Activated CD8-positive, alpha-beta memory T cell treated with anti-CD3 and anti-CD28 coated beads, Interleukin-2, amount 10 ng/mL, durations not matched to agents 7 days and 5 days (primary cell): ENCODE measurements around the gene TSC22D4. TPM values are rescaled to one million over a fixed set of nuclear protein-coding genes. Genes with fewer than 3 reads are reported as not detected.
"Not testable (repeated sequence)": the region's sequence is repeated elsewhere in the genome, so short reads cannot be mapped to it uniquely, and the experiment has no call there.

Source experiments
- ATAC-seq: fragments of 150-1000 bp; cut with Tn5 transposase; one replicate; pipeline ENCODE4 v1.10.0; 2021; ENCODE audit warnings: moderate library complexity
- CTCF ChIA-PET: fragments of 350-600 bp; sonication (Branson Sonifier 250); formaldehyde crosslinking; loops from one replicate; lab custom pipeline; 2021; ENCODE audit warnings: antibody characterized with exemption; lab: Charles Lee
- DNase-seq: peaks from one replicate; pipeline ENCODE4 v3.0.0-alpha.2; 2020
- H3K27ac Mint-ChIP-seq: one replicate; pipeline ENCODE4 v1.8.0; 2021; ENCODE audit warnings: mild to moderate bottlenecking, mixed read lengths
- H3K27me3 Mint-ChIP-seq: one replicate; pipeline ENCODE4 v1.8.0; 2021; ENCODE audit warnings: mixed read lengths
- H3K36me3 Mint-ChIP-seq: one replicate; pipeline ENCODE4 v1.8.0; 2021; ENCODE audit warnings: mild to moderate bottlenecking, mixed read lengths
- H3K4me1 Mint-ChIP-seq: one replicate; pipeline ENCODE4 v1.8.0; 2021; ENCODE audit warnings: mixed read lengths
- H3K4me3 Mint-ChIP-seq: one replicate; pipeline ENCODE4 v1.8.0; 2021; ENCODE audit warnings: mild to moderate bottlenecking, moderate library complexity, mixed read lengths
- H3K9me3 Mint-ChIP-seq: one replicate; pipeline ENCODE4 v1.8.0; 2022; ENCODE audit warnings: low read depth, mixed read lengths
- total RNA-seq, 2 experiments: library from RNA; stranded (reverse); gene quantifications; one replicate each; pipeline ENCODE4 v1.2.3, GENCODE V29; 2021

TSC22D4 gene
- total RNA-seq, 2 experiments from 2014 or later = 128 to 144 TPM

- H3K9me3 Mint-ChIP-seq = no peaks in the 10 kb centered on the region
Measured at GRCh38 chr7:100510437-100511239, 31.6 kb upstream of the TSC22D4 start.

GRCh38 chr7:100509231-100509630, 30.2 kb upstream of the TSC22D4 start:
- H3K9me3 Mint-ChIP-seq = no peaks in the 10 kb centered on the region
- CTCF ChIA-PET = interaction anchor here (0.9 kb wide), 1 partner anchor 16 kb away, joined by 4 read pairs; no protein-coding TSS in a partner anchor
- no peaks in the 10 kb centered on the region for H3K36me3 Mint-ChIP-seq
- DNase-seq (no peak), ATAC-seq (no peak)
- peaks cover 10% of the 10 kb centered on the region for H3K27me3 Mint-ChIP-seq
- H3K4me3 Mint-ChIP-seq = no peak overlapping the region
- H3K4me1 Mint-ChIP-seq = no peaks in the 10 kb centered on the region
- no peak overlapping the region for H3K27ac Mint-ChIP-seq

More at GRCh38 chr7:100510437-100511239, 31.6 kb upstream of the TSC22D4 start:
- ATAC-seq (no peak), DNase-seq (no peak)
- Mint-ChIP-seq H3K27ac (no peak overlapping the region), H3K4me1 (peaks cover 6% of the 10 kb centered on the region), H3K4me3 (no peak overlapping the region), H3K36me3 (no peaks in the 10 kb centered on the region), H3K27me3 (peaks cover 10% of the 10 kb centered on the region)
- CTCF ChIA-PET = interaction anchor here (0.6 to 0.7 kb wide), 2 partner anchors 14 to 1064 kb away, joined by 3 read pairs; no protein-coding TSS in a partner anchor

GRCh38 chr7:100506356-100506923, 27.4 kb upstream of the TSC22D4 start:
- DNase-seq = no peak
- H3K36me3 Mint-ChIP-seq = no peaks in the 10 kb centered on the region
- peaks cover 5% of the 10 kb centered on the region for H3K27me3 Mint-ChIP-seq
- CTCF ChIA-PET = interaction anchor here (0.6 to 2.2 kb wide), 5 partner anchors 10 to 57 kb away, joined by 3 to 8 read pairs (median 4); partner anchors contain the start of gene TSC22D4
- H3K4me1 Mint-ChIP-seq = no peaks in the 10 kb centered on the region
- ATAC-seq = no peak
- no peaks in the 10 kb centered on the region for H3K9me3 Mint-ChIP-seq
- no peak overlapping the region for H3K27ac Mint-ChIP-seq
- no peak overlapping the region for H3K4me3 Mint-ChIP-seq

DNA sequence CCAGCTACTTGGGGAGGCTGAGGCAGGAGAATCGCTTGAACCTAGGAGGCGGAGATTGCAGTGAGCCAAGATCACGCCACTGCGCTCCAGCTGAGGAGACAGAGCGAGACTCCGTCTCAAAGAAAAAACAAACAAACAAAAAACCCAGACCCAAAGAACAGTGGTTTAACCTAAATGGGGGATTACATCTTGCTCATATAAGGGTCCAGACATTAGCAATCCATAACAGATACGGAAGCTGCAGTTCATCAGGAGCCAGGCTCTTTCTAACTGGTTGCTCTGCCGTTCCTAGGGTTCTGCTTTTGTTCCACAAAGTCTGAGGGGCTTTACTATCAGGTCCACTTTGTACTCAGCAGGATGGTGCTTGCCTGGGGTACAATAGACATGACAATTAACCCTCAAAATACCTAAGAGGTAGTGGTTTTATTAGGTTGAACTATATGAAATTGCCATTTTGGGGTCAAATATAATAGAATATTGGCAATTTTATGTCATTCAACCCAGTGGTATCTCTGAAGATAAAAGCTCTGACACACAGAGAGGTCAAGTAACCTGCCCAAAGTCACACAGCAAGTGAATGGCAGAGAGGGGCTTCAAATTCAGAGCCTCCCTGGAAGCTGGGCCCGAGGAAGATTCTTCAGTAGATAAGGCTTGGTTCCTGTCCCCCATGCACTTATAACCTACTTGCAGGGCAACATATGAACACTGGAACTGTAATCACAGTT, 26.0 kb upstream of the TSC22D4 start:
- no peaks in the 10 kb centered on the region for H3K9me3 Mint-ChIP-seq
- ATAC-seq = no peak
- peaks cover 2% of the 10 kb centered on the region for H3K27me3 Mint-ChIP-seq
- DNase-seq = no peak
- H3K4me1 Mint-ChIP-seq = no peaks in the 10 kb centered on the region
- no peak overlapping the region for H3K27ac Mint-ChIP-seq
- CTCF ChIA-PET = interaction anchor here (1.2 to 2.2 kb wide), 4 partner anchors 11 to 59 kb away, joined by 3 to 8 read pairs (median 4); partner anchors contain the start of gene TSC22D4
- no peak overlapping the region for H3K4me3 Mint-ChIP-seq
- no peaks in the 10 kb centered on the region for H3K36me3 Mint-ChIP-seq

GRCh38 chr7:100504031-100504430, 25.0 kb upstream of the TSC22D4 start:
- H3K4me3 Mint-ChIP-seq, H3K9me3 Mint-ChIP-seq, H3K27ac Mint-ChIP-seq, H3K4me1 Mint-ChIP-seq, CTCF ChIA-PET, DNase-seq, H3K36me3 Mint-ChIP-seq, ATAC-seq, H3K27me3 Mint-ChIP-seq: not testable (repeated sequence)

GRCh38 chr7:100500743-100501142, 21.7 kb upstream of the TSC22D4 start:
- H3K27ac Mint-ChIP-seq, H3K4me3 Mint-ChIP-seq, H3K27me3 Mint-ChIP-seq, H3K36me3 Mint-ChIP-seq, ATAC-seq, H3K4me1 Mint-ChIP-seq, DNase-seq, CTCF ChIA-PET, H3K9me3 Mint-ChIP-seq: not testable (repeated sequence)

DNA sequence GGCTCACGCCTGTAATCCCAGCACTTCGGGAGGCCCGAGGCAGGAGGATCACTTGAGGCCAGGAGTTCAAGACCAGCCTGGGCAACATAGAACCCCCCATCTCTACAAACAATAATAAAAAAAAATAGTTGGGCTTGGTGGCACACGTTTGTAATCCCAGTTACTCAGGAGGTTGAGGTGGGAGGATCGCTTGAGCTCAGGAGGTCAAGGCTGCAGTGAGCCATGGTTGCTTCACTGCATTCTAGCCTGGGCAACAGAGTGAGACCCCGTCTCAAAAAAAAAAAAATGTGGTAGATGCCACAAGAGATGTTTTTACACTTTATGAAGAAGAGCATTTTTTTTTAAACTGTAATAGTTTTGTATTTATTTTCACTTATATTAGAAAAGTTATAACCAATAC, 17.5 kb upstream of the TSC22D4 start:
- Mint-ChIP-seq H3K4me3 (no peak overlapping the region), H3K27ac (no peak overlapping the region), H3K4me1 (peaks cover 7% of the 10 kb centered on the region), H3K9me3 (no peaks in the 10 kb centered on the region), H3K27me3 (peaks cover 14% of the 10 kb centered on the region), H3K36me3 (no peaks in the 10 kb centered on the region)
- DNase-seq (no peak), ATAC-seq (no peak)
- CTCF ChIA-PET = interaction anchor here (0.7 to 2.4 kb wide), 4 partner anchors 13 to 68 kb away, joined by 3 to 13 read pairs (median 3); no protein-coding TSS in a partner anchor

DNA sequence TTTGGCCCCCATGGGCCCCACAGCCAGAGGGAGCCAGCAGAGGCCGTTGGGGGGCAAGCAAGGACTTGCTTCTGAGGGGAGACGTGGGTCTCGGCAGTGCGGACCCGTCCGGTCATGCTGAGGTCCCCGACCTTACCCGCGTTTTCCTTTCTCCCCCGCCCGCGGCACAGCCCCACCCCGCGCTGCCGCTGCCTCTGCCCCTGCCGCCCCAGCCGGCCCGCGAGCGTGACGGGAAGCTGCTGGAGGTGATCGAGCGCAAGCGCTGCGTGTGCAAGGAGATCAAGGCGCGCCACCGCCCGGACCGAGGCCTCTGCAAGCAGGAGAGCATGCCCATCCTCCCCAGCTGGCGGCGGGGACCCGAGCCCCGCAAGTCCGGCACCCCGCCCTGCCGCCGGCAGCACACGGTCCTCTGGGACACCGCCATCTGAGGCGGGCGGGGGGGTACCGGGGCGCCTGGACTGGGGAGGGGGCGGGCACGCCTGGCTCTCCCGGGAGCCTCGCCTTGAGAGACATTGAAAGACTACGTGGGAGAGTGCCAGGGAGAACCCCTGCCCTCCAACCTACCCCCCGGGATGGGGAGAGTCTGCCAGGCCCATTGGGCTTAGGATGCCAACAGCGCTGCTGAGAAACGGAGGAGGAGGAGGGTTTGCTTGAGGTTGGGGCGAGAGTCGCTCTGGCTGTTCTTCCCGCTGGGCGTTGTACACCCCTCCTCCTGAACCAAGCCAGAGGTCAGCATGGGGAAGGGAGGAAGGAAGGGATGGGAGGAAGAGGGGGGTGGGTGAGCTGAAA, 14.7 kb upstream of the TSC22D4 start:
- DNase-seq (peak; percentile 72), ATAC-seq (peak; percentile 87)
- Mint-ChIP-seq H3K4me3 (peak overlapping the region; percentile 48), H3K27me3 (peaks cover 14% of the 10 kb centered on the region), H3K9me3 (no peaks in the 10 kb centered on the region), H3K27ac (no peak overlapping the region), H3K36me3 (no peaks in the 10 kb centered on the region), H3K4me1 (peaks cover 7% of the 10 kb centered on the region)
- CTCF ChIA-PET = interaction anchor here (0.6 to 5.2 kb wide), 13 partner anchors 13 to 199 kb away, joined by 3 to 41 read pairs (median 4); partner anchors contain the start of gene TSC22D4

DNA sequence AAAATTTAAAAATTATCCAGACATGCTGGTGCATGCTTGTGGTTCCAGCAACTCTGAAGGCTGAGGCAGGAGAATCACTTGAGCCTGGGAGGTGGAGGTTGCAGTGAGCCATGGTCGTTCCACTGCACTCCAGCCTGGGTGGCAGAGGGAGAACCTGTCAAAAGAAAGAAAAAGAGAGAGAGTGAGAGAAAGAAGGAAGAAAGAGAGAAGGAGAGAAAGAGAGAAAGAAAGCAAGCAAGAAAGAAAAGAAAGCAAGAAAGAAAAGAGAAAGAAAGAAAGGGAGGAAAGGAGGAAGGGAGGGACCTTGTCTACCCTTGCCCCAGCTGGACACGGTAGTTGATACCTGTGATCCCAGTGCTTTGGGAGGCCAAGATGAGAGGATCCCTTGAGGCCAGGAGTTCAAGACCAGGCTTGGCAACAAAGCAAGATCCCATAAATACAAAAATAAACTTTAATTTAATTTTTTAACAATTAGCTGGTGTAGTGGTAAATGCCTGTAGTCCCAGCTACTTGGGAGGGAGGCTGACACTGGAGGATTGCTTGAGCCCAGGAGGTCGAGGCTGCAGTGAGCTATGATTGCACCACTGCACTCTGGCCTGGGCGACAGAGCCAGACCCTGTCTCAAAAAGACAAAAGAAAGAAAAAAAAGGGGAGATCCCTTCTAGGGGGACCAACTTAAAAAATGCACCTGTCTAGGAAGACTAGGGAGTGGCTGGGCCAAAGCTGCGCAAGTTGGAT, 13.9 kb upstream of the TSC22D4 start:
- Mint-ChIP-seq H3K27me3 (peaks cover 14% of the 10 kb centered on the region), H3K4me1 (peaks cover 7% of the 10 kb centered on the region), H3K4me3 (peak overlapping the region; percentile 43), H3K9me3 (no peaks in the 10 kb centered on the region), H3K27ac (no peak overlapping the region), H3K36me3 (no peaks in the 10 kb centered on the region)
- DNase-seq = no peak
- CTCF ChIA-PET = interaction anchor here (0.8 to 5.2 kb wide), 13 partner anchors 12 to 200 kb away, joined by 3 to 41 read pairs (median 4); partner anchors contain the start of gene TSC22D4
- ATAC-seq = no peak

- Mint-ChIP-seq H3K27me3 (peaks cover 14% of the 10 kb centered on the region), H3K4me1 (peaks cover 7% of the 10 kb centered on the region), H3K36me3 (no peaks in the 10 kb centered on the region), H3K4me3 (no peak overlapping the region), H3K27ac (no peak overlapping the region), H3K9me3 (no peaks in the 10 kb centered on the region)
- CTCF ChIA-PET = interaction anchor here (1.0 to 5.2 kb wide), 2 partner anchors 10 to 68 kb away, joined by 4 to 41 read pairs; partner anchors contain the start of gene TSC22D4
- DNase-seq = no peak
- no peak for ATAC-seq
Measured at GRCh38 chr7:100491192-100491578, 12.2 kb upstream of the TSC22D4 start.

DNA sequence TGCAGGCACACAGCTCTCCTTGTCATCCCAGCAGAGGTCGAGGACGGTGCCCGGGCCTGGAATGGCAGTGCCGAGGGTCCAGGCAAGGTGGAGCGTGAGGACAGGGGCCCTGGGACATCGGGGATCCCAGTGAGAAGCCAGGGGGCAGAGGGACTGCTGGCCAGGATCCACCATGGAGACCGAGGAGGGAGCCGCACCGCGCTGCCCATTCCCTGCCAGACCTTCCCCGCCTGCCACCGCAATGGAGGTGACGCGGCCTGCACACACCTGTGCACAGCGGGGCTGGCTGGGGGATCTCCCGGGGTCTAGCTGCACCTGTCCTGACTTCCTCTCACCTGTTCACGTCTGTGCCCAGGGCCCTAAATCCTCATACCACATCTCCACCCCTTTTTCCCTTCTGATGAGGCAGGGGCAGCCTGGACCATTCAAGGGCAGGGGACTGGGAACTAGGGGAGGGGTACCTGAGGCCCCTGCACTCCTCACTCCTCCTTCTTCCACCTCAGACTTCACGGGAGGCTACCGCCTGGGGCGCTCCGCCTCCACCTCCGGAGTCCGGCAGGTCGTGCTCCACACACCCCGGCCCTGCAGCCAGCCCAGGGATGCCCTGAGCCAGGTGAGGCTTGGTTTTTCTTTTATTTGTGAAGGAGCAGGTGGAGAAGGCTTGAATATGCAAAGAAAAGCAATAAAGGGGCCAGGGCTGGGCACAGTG, 11.6 kb upstream of the TSC22D4 start:
- no peak overlapping the region for H3K4me3 Mint-ChIP-seq
- H3K4me1 Mint-ChIP-seq = peaks cover 7% of the 10 kb centered on the region
- ATAC-seq (no peak), DNase-seq (no peak)
- CTCF ChIA-PET = interaction anchor here (1.0 to 5.2 kb wide), 4 partner anchors 9 to 69 kb away, joined by 4 to 41 read pairs (median 6); partner anchors contain the start of gene TSC22D4
- no peaks in the 10 kb centered on the region for H3K36me3 Mint-ChIP-seq
- H3K27me3 Mint-ChIP-seq = peaks cover 11% of the 10 kb centered on the region
- H3K9me3 Mint-ChIP-seq = no peaks in the 10 kb centered on the region
- H3K27ac Mint-ChIP-seq = no peak overlapping the region
